ENCODE results near the gene C9orf152.
"Not testable (repeated sequence)": the region's sequence is repeated elsewhere in the genome, so short reads cannot be mapped to it uniquely, and the experiment has no call there.

C9orf152 gene

DNA sequence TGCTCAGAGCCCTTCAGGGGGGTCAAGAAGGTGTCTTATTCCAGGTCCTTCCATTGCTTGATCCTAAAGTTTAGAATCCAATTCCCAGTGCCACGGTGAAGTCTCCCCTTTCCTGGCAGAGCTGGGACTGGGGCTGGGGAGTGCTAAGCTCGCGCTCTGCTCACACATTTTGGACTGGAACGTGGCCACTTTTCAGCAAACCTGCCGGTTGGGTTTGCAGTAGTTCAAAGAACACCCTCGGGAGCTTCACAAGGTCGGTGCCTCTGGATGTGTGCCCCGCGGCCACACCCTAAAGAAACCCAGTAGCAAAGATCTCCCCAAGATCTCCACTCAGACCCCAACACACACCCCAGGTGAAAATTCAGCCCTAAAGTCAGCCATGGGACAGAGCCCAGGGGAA lies at the start of gene C9orf152:
Gene C9orf152 (minus strand): TSS at position 129 of the 400 bp plus-strand sequence. CDS start 580 bp downstream, outside the sequence.
- DNase-seq (ENCODE audit: low read depth) = no peak

- DNase-seq (ENCODE audit: low read depth) = peak; percentile 36
These were observed 49.3 kb upstream of the C9orf152 start for GRCh38 chr9:110257097-110257841.

- peak; percentile 92 for DNase-seq (ENCODE audit: low read depth)
These were observed 48.6 kb upstream of the C9orf152 start, which contains the start of gene TXN for GRCh38 chr9:110256380-110257096. Gene TXN, minus strand, starts transcription at chr9:110256507. Its CDS starts 72 bp downstream, at chr9:110256435.

DNA sequence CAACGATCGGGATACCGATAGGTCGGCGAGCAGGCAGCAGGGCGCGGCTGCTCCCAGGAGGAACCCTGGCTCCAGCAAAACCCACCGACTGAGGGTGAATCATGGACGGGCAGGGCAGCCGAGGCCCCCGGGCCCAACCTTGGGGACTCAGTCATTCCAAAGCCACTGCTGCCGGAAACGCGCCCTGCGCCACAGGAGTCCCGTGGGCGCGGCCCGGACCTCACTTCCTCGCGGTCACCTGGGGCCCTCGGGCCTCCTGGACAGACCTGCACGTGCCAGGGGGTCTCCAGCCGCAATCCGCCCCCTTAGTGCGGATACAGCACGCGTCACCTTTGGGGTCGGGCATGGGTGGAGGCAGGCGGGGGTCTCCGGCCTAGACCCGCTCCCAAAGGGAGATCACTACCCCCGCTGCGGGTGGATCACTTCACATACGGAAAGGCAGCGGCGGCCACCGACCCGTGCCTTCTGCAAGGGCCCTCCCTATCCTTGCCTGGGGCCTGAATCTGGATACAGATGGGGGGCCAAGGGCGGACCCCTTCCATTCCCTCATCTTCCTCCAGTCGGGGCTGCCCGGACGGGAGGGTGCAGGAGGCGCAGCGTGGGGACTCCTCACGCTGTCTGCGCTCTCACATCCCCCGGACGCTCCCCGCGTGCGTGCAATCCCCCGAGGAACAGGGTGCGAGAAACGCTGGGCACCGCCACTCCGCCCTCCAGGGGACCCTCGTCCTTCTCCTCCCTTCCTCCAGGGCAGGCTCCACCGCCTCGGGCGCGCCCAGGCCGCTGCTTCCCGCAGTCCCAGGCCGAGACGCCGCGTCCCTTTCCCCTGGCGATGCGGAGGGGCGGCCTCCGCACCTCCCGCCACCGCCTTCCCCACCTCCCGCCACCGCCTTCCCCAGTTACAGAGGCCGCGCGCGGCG lies 47.8 kb upstream of the C9orf152 start:
- peak; percentile 86 for DNase-seq (ENCODE audit: low read depth)

DNA sequence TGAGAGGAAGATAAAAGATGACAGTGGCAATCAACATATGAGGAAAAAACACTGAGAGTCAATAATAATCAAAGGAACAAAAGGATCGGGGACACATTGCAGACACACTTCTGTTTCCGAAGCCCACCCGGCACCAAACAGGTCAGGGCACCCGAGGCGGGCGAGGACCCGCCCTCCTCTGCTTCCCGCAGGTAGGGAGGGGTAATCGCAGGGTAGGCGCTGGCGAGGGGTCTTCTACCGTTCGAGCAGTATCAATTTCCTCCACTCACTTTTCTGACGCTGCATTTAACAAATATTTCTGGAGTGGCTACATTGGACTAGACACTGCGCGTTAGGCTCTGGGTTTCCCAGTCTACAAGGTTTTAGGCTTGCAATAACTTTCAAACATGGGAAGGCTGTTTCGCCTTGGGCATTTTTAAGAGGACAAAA lies 47.1 kb upstream of the C9orf152 start:
- DNase-seq (ENCODE audit: low read depth) = no peak

DNA sequence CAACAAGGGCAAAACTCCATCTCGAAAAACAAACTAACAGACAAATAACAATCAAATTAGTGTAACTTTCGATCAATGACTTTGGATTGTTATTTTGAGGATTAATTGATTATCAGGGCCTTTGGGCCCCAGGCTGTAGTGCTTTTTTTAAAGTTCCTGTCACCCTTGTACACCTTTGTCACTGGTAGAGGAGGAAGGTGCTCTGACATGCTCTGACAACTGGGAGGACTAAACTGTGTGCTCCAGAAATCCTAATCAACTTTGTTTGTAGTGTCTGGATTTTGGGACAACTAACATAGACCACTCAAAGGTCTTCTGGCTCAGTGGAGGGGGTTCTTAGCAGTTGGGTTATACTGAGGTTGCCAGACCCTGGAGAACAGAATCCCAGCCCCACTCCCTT lies 46.5 kb upstream of the C9orf152 start:
- DNase-seq (ENCODE audit: low read depth) = no peak

DNA sequence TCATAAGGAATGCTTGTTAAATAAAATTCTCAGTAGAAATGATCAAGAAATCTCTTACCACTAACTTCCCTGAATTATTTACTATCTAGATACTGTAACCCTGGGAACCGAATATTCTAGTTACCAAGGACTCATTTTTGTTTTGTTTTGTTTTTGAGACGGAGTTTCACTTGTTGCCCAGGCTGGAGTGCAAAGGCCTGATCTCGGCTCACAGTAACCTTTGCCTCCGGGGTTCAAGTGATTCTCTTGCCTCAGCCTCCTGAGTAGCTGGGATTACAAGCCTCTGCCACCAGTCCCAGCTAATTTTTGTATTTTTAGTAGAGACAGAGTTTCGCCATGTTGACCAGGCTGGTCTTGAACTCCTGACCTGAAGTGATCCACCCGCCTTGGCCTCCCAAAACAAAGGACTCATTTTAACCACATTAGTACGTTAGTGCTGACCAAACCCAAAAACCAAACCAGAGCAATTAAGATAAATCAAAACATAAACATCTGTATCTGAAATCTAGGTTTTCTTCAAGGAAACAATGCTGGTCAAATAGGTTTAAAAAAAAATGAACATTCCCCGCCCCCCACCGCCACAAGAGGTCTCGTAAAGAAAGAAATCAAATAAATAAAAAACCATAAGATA lies 44.7 kb upstream of the C9orf152 start:
- no peak for DNase-seq (ENCODE audit: low read depth)

- not testable (repeated sequence) for DNase-seq (ENCODE audit: low read depth)
These were observed 43.8 kb upstream of the C9orf152 start for GRCh38 chr9:110251770-110252169.

DNA sequence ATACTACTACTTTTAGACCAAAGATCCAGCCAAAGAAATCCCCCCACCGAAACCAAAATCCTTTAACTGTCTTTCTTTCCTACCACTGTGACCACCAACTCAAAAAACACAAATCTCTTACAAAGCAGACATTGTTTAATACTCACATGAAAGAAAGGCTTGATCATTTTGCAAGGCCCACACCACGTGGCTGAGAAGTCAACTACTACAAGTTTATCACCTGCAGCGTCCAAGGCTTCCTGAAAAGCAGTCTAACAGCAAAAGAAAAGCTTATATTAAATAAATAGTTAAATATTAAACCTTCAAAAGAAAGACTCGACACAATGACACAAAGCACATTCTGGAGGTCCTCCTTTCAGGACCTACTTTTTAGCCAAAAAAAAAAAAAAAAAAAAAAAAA lies 43.3 kb upstream of the C9orf152 start:
- DNase-seq (ENCODE audit: low read depth) = no peak

GRCh38 chr9:110249603-110250002 lies 41.6 kb upstream of the C9orf152 start:
- no peak for DNase-seq (ENCODE audit: low read depth)

- no peak for DNase-seq (ENCODE audit: low read depth)
These were observed 40.4 kb upstream of the C9orf152 start for GRCh38 chr9:110248361-110248760.

- no peak for DNase-seq (ENCODE audit: low read depth)
These were observed 38.3 kb upstream of the C9orf152 start for GRCh38 chr9:110246214-110246613.

DNA sequence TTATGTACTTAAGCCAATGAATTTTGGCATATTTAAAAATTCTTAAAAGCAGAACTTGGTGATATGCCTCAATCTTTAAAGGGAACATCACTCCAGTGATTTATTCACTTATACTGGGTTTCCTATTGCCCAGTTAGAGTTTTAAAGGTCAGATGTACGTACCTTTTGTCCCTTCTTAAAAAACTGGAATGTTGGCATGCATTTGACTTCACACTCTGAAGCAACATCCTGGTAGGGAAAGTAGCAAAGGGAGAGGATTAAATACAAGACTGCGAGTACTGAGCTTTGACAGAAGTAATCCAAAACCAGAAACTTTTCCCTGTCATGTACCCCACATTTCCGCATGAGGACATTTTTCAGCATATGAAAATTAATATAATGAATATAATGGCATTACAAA lies 36.7 kb upstream of the C9orf152 start:
- no peak for DNase-seq (ENCODE audit: low read depth)

DNA sequence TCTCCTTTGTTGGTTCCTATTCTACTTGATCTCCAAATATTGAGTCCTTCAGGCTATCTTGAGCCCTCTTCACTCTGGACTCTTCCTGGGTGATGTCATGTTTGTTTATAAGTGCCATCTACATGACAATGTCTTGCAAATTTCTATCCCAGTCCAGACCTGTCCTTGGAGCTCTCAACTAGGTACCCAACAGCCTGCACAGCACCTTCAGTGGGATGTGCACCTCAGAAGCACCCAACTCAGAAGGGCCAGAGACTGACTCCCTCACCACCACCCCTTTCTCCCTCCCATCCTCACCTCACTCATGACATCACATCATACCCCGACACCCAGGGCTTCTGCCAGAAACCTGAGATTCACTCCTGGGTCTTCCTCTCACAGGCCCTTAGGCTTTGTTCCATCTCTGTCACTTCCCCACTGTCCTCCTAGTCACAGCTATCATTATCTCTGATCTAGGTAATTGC lies 33.9 kb upstream of the C9orf152 start:
- DNase-seq (ENCODE audit: low read depth) = peak; percentile 31

DNA sequence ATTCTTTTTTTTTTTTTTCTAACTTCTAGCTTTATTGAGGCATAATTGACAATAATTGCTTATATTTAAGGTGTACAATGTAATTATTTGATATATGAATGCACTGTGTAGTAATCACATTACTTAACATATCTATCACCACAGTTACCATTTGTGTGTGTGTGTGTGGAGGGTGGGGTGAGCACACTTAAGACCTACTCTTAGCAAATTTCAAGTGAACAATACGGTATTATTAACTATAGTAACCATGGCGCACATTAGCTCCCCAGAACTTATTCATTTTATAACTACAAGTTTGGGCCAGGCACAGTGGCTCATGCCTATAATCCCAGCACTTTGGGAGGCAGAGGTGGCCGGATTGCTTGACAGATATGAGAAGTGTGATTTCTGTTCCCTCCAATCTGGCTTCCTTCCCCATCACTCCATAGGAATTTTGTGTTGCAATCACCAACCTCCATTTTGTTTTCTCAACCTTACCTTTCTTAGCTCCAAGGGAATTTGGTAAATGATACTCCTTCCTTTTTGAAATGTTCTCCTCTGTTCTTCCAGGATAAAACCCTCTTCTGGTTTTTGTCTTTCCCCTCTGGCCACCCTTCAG lies 33.4 kb upstream of the C9orf152 start:
- DNase-seq (ENCODE audit: low read depth) = peak; percentile 59

GRCh38 chr9:110240198-110240597 lies 32.2 kb upstream of the C9orf152 start:
- DNase-seq (ENCODE audit: low read depth) = no peak

DNA sequence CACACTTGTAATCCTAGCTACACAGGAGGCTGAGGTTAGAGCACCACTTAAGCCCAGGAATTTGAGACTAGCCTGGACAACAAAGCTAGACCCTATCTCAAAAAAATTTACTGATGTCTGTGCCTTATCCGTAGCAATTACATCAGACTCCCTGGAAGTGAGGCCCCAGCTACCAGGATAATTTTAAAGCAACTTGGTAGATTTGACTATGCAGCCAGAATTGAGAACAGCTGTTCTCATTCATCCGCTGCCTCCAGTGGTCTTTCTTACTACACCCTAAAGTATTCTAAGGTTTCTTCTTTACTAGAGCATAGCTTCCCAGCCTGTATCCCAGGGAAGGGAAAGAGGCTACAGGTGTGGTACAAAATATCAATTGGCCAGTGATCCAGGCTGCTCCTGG lies 20.4 kb upstream of the C9orf152 start:
- no peak for DNase-seq (ENCODE audit: low read depth)

- DNase-seq (ENCODE audit: low read depth) = no peak
These were observed 16.6 kb upstream of the C9orf152 start for GRCh38 chr9:110224583-110224982.

DNA sequence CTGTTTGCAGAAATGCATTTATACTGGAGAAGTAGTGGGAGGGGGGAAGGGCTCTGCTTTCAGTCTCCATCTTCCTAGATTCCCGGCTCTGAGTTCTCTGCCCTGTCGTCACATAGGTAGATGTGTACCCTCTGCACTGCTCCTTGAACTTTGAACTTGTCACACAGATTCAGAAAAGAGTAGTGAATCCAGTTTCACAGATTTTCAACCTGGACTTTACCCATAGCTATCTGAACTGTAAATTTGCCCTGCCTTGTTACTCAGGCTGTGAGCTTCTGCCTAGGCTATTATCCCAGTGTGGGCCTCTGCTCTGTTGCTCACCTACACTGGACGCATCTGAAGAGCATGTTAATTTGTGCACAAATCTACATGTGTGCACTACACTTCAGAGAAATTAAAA lies 12.8 kb upstream of the C9orf152 start:
- DNase-seq (ENCODE audit: low read depth) = no peak

GRCh38 chr9:110217656-110218099 lies 9.7 kb upstream of the C9orf152 start:
- DNase-seq (ENCODE audit: low read depth) = peak; percentile 68
